ENCODE results near the gene EXOC7. TPM values are rescaled to one million over a fixed set of nuclear protein-coding genes. Genes with fewer than 3 reads are reported as not detected.

The EXOC7 gene
- total RNA-seq, 3 donors from 2014 or later (not counting 1 experiment from before 2014, with no cell fraction given): 130 to 149 (median 142) TPM

GRCh38 chr17:76134911-76135809 lies 31.6 kb upstream of the EXOC7 start:
- Mint-ChIP-seq H3K27me3 (ENCODE audit: low read depth in 2 of 2) (peaks cover 0 to 7% of the 10 kb centered on the region in 2 donors), H3K4me1 (peaks cover 0 to 26% of the 10 kb centered on the region in 2 donors), H3K9me3 (no peaks in the 10 kb centered on the region), H3K27ac (no peak overlapping the region), H3K36me3 (no peaks in the 10 kb centered on the region), H3K4me3 (no peak overlapping the region)
- no peak for TF ChIP-seq CTCF (IDR thresholded peaks at IDR 0.05)
- Histone ChIP-seq H3K27ac (ENCODE audit: low read length) (no peak overlapping the region), H3K4me3 (ENCODE audit: low read length) (no peak overlapping the region), H3K9me3 (ENCODE audit: control insufficient read depth, insufficient read depth, low read length) (no peaks in the 10 kb centered on the region), H3K27me3 (ENCODE audit: control insufficient read depth, insufficient read depth, low read length) (peaks cover 8% of the 10 kb centered on the region), H3K4me1 (ENCODE audit: control insufficient read depth, insufficient read depth, low read length) (peaks cover 2% of the 10 kb centered on the region), H3K36me3 (ENCODE audit: control insufficient read depth, insufficient read depth, low read length) (no peaks in the 10 kb centered on the region)
- WGBS (ENCODE audit: insufficient coverage): 62% methylated on average over 20 of the region's 22 CpGs
- peak in 1 of 2 donors; percentile 50 for DNase-seq
- intact Hi-C loops (cut with micrococcal nuclease): no loop called here
- no peak for ATAC-seq

GRCh38 chr17:76132574-76133338 lies 29.2 kb upstream of the EXOC7 start:
- no peak for ATAC-seq
- no peaks in the 10 kb centered on the region for H3K9me3 Mint-ChIP-seq
- 87% methylated on average over 17 of the region's 21 CpGs for WGBS (ENCODE audit: insufficient coverage)

GRCh38 chr17:76131692-76132573 lies 28.3 kb upstream of the EXOC7 start:
- Histone ChIP-seq H3K9me3 (ENCODE audit: control insufficient read depth, insufficient read depth, low read length) (no peaks in the 10 kb centered on the region), H3K27me3 (ENCODE audit: control insufficient read depth, insufficient read depth, low read length) (no peaks in the 10 kb centered on the region), H3K27ac (ENCODE audit: low read length) (no peak overlapping the region), H3K36me3 (ENCODE audit: control insufficient read depth, insufficient read depth, low read length) (no peaks in the 10 kb centered on the region), H3K4me3 (ENCODE audit: low read length) (no peak overlapping the region), H3K4me1 (ENCODE audit: control insufficient read depth, insufficient read depth, low read length) (no peaks in the 10 kb centered on the region)
- DNase-seq (no peak), ATAC-seq (no peak)
- 94% methylated on average over 21 of the region's 21 CpGs for WGBS (ENCODE audit: insufficient coverage)
- TF ChIP-seq CTCF (IDR thresholded peaks at IDR 0.05): no peak
- H3K4me1 Mint-ChIP-seq: peaks cover 0 to 22% of the 10 kb centered on the region in 2 donors
- H3K36me3 Mint-ChIP-seq: no peaks in the 10 kb centered on the region
- H3K27ac Mint-ChIP-seq: no peak overlapping the region
- no peak overlapping the region for H3K4me3 Mint-ChIP-seq
- intact Hi-C loops (cut with micrococcal nuclease): no loop called here
- no peaks in the 10 kb centered on the region for H3K9me3 Mint-ChIP-seq
- H3K27me3 Mint-ChIP-seq (ENCODE audit: low read depth in 2 of 2): peaks cover 0 to 3% of the 10 kb centered on the region in 2 donors

More at GRCh38 chr17:76132574-76133338, 29.2 kb upstream of the EXOC7 start:
- Mint-ChIP-seq H3K36me3 (no peaks in the 10 kb centered on the region), H3K27ac (no peak overlapping the region), H3K4me1 (peaks cover 0 to 22% of the 10 kb centered on the region in 2 donors), H3K4me3 (no peak overlapping the region), H3K27me3 (ENCODE audit: low read depth in 2 of 2) (peaks cover 0 to 3% of the 10 kb centered on the region in 2 donors)
- Histone ChIP-seq H3K4me1 (ENCODE audit: control insufficient read depth, insufficient read depth, low read length) (no peaks in the 10 kb centered on the region), H3K36me3 (ENCODE audit: control insufficient read depth, insufficient read depth, low read length) (no peaks in the 10 kb centered on the region), H3K9me3 (ENCODE audit: control insufficient read depth, insufficient read depth, low read length) (no peaks in the 10 kb centered on the region), H3K27ac (ENCODE audit: low read length) (no peak overlapping the region), H3K4me3 (ENCODE audit: low read length) (no peak overlapping the region), H3K27me3 (ENCODE audit: control insufficient read depth, insufficient read depth, low read length) (no peaks in the 10 kb centered on the region)
- no peak for DNase-seq
- no peak for TF ChIP-seq CTCF (IDR thresholded peaks at IDR 0.05)
- intact Hi-C loops (cut with micrococcal nuclease): no loop called here

All from natural killer cell (primary cell).